Activated naive CD4-positive, alpha-beta T cell treated with anti-CD3 and anti-CD28 coated beads, Interleukin-2, amount 50 U/mL, for 16 hours (primary cell): Measurements from ENCODE around the gene CBLN3.

Experiments
- DNase-seq: peaks from one replicate; pipeline ENCODE4 v3.0.0-alpha.2; 2020

Gene CBLN3

GRCh38 chr14:24422694-24423601, 6.5 kb downstream of the CBLN3 start:
- no peak for DNase-seq

GRCh38 chr14:24422261-24422660, 7.2 kb downstream of the CBLN3 start:
- no peak for DNase-seq

- DNase-seq: no peak
Observed at GRCh38 chr14:24418492-24418873, 11.0 kb downstream of the CBLN3 start.

- DNase-seq: no peak
Observed at GRCh38 chr14:24417832-24418491, 11.5 kb downstream of the CBLN3 start.

GRCh38 chr14:24416932-24417619, 12.4 kb downstream of the CBLN3 start:
- DNase-seq: no peak

- DNase-seq: no peak
Observed at GRCh38 chr14:24416254-24416931, 13.1 kb downstream of the CBLN3 start.

GRCh38 chr14:24415421-24416253, 13.8 kb downstream of the CBLN3 start:
- DNase-seq: no peak

- no peak for DNase-seq
Observed at GRCh38 chr14:24414732-24415420, 14.6 kb downstream of the CBLN3 start.

GRCh38 chr14:24414077-24414476, 15.4 kb downstream of the CBLN3 start:
- DNase-seq: no peak

- DNase-seq: no peak
Observed at GRCh38 chr14:24411443-24412389, 17.8 kb downstream of the CBLN3 start.

- DNase-seq: no peak
Observed at GRCh38 chr14:24409956-24410355, 19.5 kb downstream of the CBLN3 start.

GRCh38 chr14:24409192-24409591, 20.3 kb downstream of the CBLN3 start:
- DNase-seq: no peak

- DNase-seq: no peak
Observed at GRCh38 chr14:24408764-24409163, 20.7 kb downstream of the CBLN3 start.

GRCh38 chr14:24407608-24408325, 21.7 kb downstream of the CBLN3 start:
- DNase-seq: no peak

GRCh38 chr14:24406416-24406815, 23.1 kb downstream of the CBLN3 start:
- no peak for DNase-seq

GRCh38 chr14:24404814-24405213, 24.7 kb downstream of the CBLN3 start:
- no peak for DNase-seq

- DNase-seq: no peak
Observed at GRCh38 chr14:24403294-24403998, 26.0 kb downstream of the CBLN3 start.

GRCh38 chr14:24401810-24402702, 27.4 kb downstream of the CBLN3 start:
- DNase-seq: no peak
